Adipocyte (in vitro differentiated cells): ENCODE data around the gene TLR3.

Experiments used
- DNase-seq: peaks from one replicate; pipeline ENCODE4 v3.0.0-alpha.2; 2015; ENCODE audit warnings: low read depth
- H3K27me3 ChIP-seq: replicated peaks from 2 replicates; pipeline ENCODE4 v1.7.0; 2013; ENCODE audit warnings: mild to moderate bottlenecking, low read length, moderate library complexity; ENCODE audit not compliant: control insufficient read depth, insufficient read depth
- H3K36me3 ChIP-seq: 2 replicates; pipeline ENCODE4 v1.7.0; 2013; ENCODE audit warnings: low read length, mild to moderate bottlenecking, moderate library complexity; ENCODE audit not compliant: control insufficient read depth, insufficient read depth, severe bottlenecking
- H3K4me1 ChIP-seq: 2 replicates; pipeline ENCODE4 v1.7.0; 2013; ENCODE audit warnings: mild to moderate bottlenecking, low read length, moderate library complexity; ENCODE audit not compliant: control insufficient read depth, insufficient read depth
- H3K4me3 ChIP-seq: 2 replicates; pipeline ENCODE4 v1.7.0; 2013; ENCODE audit warnings: mild to moderate bottlenecking, low read length, moderate library complexity
- H3K9ac ChIP-seq: 2 replicates; pipeline ENCODE4 v1.7.0; 2013; ENCODE audit warnings: mild to moderate bottlenecking, low read length, moderate library complexity
- H3K9me3 ChIP-seq: 2 replicates; pipeline ENCODE4 v1.7.0; 2013; ENCODE audit warnings: mild to moderate bottlenecking, low read length, moderate library complexity; ENCODE audit not compliant: control insufficient read depth

TLR3 gene

GRCh38 chr4:186108391-186108790 lies 39.4 kb downstream of the TLR3 start:
- Histone ChIP-seq H3K9me3 (no peaks in the 10 kb centered on the region), H3K36me3 (no peaks in the 10 kb centered on the region), H3K27me3 (peaks cover 10% of the 10 kb centered on the region), H3K4me1 (peaks cover 8% of the 10 kb centered on the region), H3K4me3 (no peak overlapping the region), H3K9ac (no peak overlapping the region)
- no peak for DNase-seq

DNA sequence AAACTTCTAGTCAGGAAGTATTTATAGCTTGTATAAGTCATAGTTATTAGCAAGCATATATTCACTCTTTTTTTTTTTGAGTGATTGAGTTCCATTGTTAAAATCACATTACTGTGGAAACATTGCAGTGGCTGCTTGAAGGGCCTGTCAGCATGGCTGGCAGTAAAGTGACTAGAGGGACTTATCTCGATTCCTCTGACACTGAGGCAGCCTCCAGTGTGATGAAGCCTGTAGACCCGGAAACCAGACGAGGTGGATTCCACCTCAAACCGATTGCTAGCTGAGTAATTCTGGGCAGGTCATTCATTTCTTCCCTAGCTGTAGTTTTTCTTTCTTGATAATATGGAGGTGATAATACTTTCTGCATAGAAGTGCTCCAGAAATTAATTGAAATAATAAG lies 40.3 kb downstream of the TLR3 start:
- no peak for DNase-seq
- no peak overlapping the region for H3K9ac ChIP-seq
- H3K9me3 ChIP-seq = no peaks in the 10 kb centered on the region
- H3K4me3 ChIP-seq = no peak overlapping the region
- H3K4me1 ChIP-seq = peaks cover 7% of the 10 kb centered on the region
- peaks cover 2% of the 10 kb centered on the region for H3K27me3 ChIP-seq
- no peaks in the 10 kb centered on the region for H3K36me3 ChIP-seq

GRCh38 chr4:186116697-186117096 lies 47.7 kb downstream of the TLR3 start:
- Histone ChIP-seq H3K9ac (no peak overlapping the region), H3K4me3 (no peak overlapping the region), H3K27me3 (peaks cover 19% of the 10 kb centered on the region), H3K36me3 (no peaks in the 10 kb centered on the region), H3K9me3 (no peaks in the 10 kb centered on the region), H3K4me1 (no peaks in the 10 kb centered on the region)
- DNase-seq = no peak

GRCh38 chr4:186118582-186118981 lies 49.6 kb downstream of the TLR3 start:
- H3K4me3 ChIP-seq = peak overlapping the region; percentile 6

GRCh38 chr4:186121057-186121456 lies 52.1 kb downstream of the TLR3 start:
- no peak for DNase-seq
- H3K36me3 ChIP-seq = no peaks in the 10 kb centered on the region
- H3K4me3 ChIP-seq = no peak overlapping the region
- H3K9me3 ChIP-seq = no peaks in the 10 kb centered on the region
- peaks cover 19% of the 10 kb centered on the region for H3K27me3 ChIP-seq
- no peaks in the 10 kb centered on the region for H3K4me1 ChIP-seq
- H3K9ac ChIP-seq = no peak overlapping the region

More at GRCh38 chr4:186118582-186118981, 49.6 kb downstream of the TLR3 start:
- H3K9me3 ChIP-seq = no peaks in the 10 kb centered on the region
- no peaks in the 10 kb centered on the region for H3K36me3 ChIP-seq
- no peaks in the 10 kb centered on the region for H3K4me1 ChIP-seq
- no peak overlapping the region for H3K9ac ChIP-seq
- peaks cover 19% of the 10 kb centered on the region for H3K27me3 ChIP-seq
- no peak for DNase-seq

DNA sequence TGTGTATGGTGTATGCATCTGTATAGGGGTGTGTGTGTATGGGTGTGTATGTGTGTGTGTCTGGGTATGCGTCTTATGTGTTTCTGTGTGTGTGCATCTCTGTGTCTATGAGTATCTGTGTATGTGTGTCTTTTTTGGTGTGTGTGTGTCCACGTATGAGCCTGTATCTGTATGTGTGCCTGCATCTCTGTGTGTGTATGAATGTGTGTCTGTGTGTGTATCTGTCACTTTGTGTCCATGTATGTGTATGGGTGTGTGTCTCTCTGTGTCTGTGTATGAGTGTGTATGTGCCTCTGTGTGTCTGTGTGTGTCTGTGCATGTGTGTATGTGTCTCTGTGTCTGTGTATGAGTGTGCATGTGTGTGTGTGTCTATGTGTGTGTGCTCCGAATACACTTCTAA lies 59.9 kb downstream of the TLR3 start:
- peaks cover 14% of the 10 kb centered on the region for H3K27me3 ChIP-seq
- no peak overlapping the region for H3K4me3 ChIP-seq
- no peaks in the 10 kb centered on the region for H3K36me3 ChIP-seq
- no peaks in the 10 kb centered on the region for H3K9me3 ChIP-seq
- H3K4me1 ChIP-seq = peaks cover 3% of the 10 kb centered on the region
- DNase-seq = no peak
- H3K9ac ChIP-seq = no peak overlapping the region

DNA sequence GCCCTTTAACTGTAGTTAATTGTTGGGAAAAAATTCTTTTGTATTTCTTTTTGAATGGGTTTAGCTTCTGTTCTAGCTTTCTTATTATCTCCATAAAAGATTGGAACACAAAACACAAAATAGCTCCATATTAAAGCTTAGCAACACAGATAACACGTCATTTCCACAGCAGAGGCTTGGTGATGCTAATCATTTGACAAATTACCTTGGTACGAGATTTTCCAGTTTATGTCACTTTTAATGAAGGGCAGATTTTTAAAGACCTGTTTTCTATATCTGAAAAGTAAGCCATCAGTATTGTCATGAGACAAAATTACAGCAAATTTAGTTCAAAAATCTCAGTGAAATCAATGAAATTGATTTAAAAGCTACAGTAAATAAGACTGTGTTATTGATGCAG lies 63.0 kb downstream of the TLR3 start:
- Histone ChIP-seq H3K27me3 (peaks cover 11% of the 10 kb centered on the region), H3K4me3 (no peak overlapping the region), H3K9ac (no peak overlapping the region), H3K4me1 (peaks cover 3% of the 10 kb centered on the region), H3K9me3 (no peaks in the 10 kb centered on the region), H3K36me3 (no peaks in the 10 kb centered on the region)
- DNase-seq = no peak

GRCh38 chr4:186132577-186133242 lies 63.8 kb downstream of the TLR3 start:
- Histone ChIP-seq H3K36me3 (no peaks in the 10 kb centered on the region), H3K4me1 (peaks cover 8% of the 10 kb centered on the region), H3K4me3 (no peak overlapping the region), H3K27me3 (peaks cover 10% of the 10 kb centered on the region), H3K9ac (no peak overlapping the region), H3K9me3 (no peaks in the 10 kb centered on the region)
- peak; percentile 60 for DNase-seq

- peaks cover 8% of the 10 kb centered on the region for H3K4me1 ChIP-seq
- H3K9me3 ChIP-seq = no peaks in the 10 kb centered on the region
- H3K4me3 ChIP-seq = no peak overlapping the region
- H3K36me3 ChIP-seq = no peaks in the 10 kb centered on the region
- H3K9ac ChIP-seq = no peak overlapping the region
- DNase-seq = no peak
- peaks cover 10% of the 10 kb centered on the region for H3K27me3 ChIP-seq
Measured at GRCh38 chr4:186134257-186134656, 65.3 kb downstream of the TLR3 start.

- Histone ChIP-seq H3K4me1 (peaks cover 8% of the 10 kb centered on the region), H3K4me3 (no peak overlapping the region), H3K9ac (no peak overlapping the region), H3K27me3 (peaks cover 5% of the 10 kb centered on the region), H3K9me3 (no peaks in the 10 kb centered on the region), H3K36me3 (no peaks in the 10 kb centered on the region)
- no peak for DNase-seq
Measured at GRCh38 chr4:186134861-186135260, 65.9 kb downstream of the TLR3 start.

DNA sequence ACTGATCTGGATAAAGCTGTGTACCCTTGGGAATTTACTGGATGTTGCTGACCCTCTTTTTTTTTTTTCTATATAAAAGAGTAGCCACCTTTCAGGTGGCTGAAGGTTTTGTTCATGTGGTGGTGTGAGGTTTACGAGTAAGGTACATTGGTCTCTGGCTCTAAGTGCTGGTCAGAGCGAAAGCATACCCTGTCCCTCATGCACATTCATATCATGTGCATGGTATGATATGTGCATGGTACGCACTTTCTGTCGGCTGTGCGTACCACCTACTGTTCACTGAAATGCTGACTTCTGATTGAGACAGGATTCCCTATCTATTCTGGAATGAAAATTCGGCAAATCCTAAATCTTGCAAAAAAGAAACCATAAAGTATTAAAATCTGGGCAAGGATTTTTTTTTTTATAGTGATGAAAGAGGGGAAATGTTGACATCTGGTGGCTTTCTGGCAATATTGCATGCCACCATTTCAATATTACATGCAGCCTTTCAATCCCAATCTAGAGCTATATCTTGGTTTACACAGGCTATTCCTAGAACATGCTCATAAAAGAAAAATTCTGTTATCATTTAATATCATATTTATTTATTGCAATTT lies 68.3 kb downstream of the TLR3 start:
- no peaks in the 10 kb centered on the region for H3K9me3 ChIP-seq
- H3K36me3 ChIP-seq = no peaks in the 10 kb centered on the region
- H3K9ac ChIP-seq = peak overlapping the region; percentile 2
- H3K4me1 ChIP-seq = peaks cover 8% of the 10 kb centered on the region
- H3K27me3 ChIP-seq = peaks cover 4% of the 10 kb centered on the region
- peak; percentile 77 for DNase-seq
- peak overlapping the region; percentile 72 for H3K4me3 ChIP-seq
